Activated naive CD4-positive, alpha-beta T cell treated with Interleukin-2 at 50 U/mL for 16 hours (primary cell): ENCODE data around the gene SNX8.
"Not testable (repeated sequence)": the region's sequence is repeated elsewhere in the genome, so short reads cannot be mapped to it uniquely, and the experiment has no call there.

Experiments used
- DNase-seq: peaks from one replicate; pipeline ENCODE4 v3.0.0-alpha.2; 2020

The SNX8 gene

GRCh38 chr7:2289621-2290020 is 24.6 kb downstream of the SNX8 start:
- no peak for DNase-seq

- no peak for DNase-seq
Observed at GRCh38 chr7:2289111-2289586, 25.1 kb downstream of the SNX8 start.

DNA sequence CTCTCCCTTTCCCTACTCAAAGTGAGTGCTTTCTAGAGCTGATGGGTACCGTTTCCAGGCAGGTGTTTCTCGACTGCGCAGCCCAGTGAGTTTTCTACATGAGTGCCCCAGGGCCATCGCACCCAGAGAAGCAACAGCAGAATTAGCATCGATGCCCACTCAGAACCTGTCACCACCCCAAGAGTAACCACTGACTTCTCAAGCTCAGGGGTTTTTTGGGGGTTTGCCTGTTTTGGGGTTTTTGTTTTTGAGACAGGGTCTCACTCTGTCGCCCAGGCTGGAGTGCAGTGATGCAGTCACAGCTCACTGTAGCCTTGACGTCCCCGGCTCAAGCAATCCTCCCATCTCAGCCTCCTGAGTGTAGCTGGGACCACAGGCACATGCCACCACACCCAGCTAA is 25.7 kb downstream of the SNX8 start:
- no peak for DNase-seq

- no peak for DNase-seq
Observed at GRCh38 chr7:2287745-2288144, 26.5 kb downstream of the SNX8 start.

- no peak for DNase-seq
Observed at GRCh38 chr7:2283074-2283473, 31.2 kb downstream of the SNX8 start.

- DNase-seq: no peak
Observed at GRCh38 chr7:2282185-2282751, 32.0 kb downstream of the SNX8 start.

GRCh38 chr7:2281541-2281940 is 32.7 kb downstream of the SNX8 start:
- DNase-seq: no peak

DNA sequence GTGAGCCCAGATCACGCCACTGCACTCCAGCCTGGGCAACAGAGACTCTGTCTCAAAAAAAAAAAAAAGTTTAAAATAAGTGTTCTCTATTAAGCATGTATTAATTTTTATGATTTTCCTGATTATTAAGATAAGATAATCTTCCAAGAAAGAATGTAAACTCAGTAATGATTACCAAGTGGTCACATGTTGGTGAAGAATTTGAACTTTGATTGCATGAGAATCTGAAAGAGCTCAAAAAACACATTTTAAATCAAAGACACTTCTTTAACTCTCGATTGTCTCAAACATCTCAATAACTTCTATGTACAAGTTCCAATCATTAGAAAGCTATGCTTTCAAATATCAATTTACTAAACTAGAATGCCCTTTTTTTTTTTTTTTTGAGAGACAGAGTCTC is 33.8 kb downstream of the SNX8 start:
- DNase-seq: no peak

DNA sequence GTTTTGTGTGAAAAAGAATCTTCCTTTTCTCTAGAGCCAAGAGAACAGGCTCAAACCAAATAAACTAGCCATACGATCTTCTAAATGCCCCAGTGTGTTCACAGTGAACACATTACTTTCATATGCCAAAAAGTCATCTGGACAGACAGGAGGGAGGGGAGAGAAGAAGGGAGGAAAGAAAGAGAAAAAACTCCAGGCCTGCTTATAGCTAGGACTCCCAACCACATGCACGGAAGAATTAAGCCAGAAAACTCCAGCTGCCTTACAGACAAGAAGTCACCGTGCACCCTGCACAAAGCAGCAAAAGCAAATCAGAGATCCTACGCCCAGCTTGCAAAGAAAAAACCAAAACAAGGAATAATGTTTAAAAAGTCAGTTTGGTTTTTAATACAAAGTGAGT is 34.3 kb downstream of the SNX8 start:
- DNase-seq: no peak

DNA sequence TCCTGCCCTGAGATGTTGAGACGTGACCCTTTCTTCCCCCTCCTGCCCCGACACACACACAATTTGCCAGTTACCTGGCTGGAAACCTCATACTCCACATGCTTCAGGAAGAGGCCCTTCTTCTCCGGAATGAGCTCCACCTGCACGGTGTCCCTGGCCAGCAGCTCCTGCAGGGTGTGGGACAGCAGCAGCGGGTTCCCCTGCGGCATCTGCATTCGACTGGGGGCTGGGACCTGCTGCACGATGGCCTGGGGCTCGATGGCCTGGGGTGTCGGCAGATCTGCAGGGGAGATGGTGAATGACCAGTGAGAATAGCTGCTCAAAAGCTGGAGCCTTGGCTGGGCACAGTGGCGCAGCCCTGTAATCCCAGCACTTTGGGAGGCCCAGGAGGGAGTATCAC is 36.2 kb downstream of the SNX8 start:
- no peak for DNase-seq

- no peak for DNase-seq
Observed at GRCh38 chr7:2276107-2276506, 38.1 kb downstream of the SNX8 start.

DNA sequence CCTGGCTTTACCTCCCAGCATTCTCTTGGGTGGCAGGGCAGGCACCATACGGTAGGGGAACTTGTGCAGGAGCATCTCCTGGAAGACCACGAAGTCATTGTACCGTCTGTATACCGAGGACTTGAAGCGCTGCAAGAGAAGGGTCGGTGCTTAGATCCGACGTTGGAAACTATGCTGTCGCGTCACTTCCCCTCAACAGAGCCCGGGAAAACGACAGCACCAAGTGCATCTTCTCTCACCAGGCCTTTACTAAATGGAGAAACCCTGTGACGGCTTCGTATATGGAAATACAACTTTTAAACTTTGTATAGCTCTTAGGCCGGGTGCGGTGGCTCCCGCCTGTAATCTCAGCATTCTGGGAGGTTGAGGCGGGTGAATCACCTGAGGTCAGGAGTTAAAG is 39.1 kb downstream of the SNX8 start:
- DNase-seq: no peak

- DNase-seq: no peak
Observed at GRCh38 chr7:2274666-2275065, 39.6 kb downstream of the SNX8 start.

- no peak for DNase-seq
Observed at GRCh38 chr7:2273866-2274265, 40.4 kb downstream of the SNX8 start.

DNA sequence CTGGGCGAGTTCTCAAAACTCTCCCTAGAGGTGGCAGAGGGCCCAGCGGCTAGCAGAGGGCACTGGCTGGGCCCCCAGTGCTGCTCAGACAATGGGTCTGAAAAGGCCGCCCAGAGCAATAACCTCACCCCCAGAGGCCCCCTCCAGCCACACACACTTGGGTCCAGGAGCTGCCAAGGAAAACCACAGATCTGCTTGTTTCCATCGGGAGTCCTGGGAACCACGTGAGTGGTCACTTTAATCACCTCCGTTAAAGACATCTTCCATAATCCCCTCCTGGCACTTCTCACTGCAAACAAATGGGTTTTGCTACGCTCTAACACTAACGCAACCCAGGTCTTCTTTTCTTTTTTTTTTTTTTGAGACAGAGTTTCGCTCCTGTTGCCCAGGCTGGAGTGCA is 42.2 kb downstream of the SNX8 start:
- DNase-seq: no peak

DNA sequence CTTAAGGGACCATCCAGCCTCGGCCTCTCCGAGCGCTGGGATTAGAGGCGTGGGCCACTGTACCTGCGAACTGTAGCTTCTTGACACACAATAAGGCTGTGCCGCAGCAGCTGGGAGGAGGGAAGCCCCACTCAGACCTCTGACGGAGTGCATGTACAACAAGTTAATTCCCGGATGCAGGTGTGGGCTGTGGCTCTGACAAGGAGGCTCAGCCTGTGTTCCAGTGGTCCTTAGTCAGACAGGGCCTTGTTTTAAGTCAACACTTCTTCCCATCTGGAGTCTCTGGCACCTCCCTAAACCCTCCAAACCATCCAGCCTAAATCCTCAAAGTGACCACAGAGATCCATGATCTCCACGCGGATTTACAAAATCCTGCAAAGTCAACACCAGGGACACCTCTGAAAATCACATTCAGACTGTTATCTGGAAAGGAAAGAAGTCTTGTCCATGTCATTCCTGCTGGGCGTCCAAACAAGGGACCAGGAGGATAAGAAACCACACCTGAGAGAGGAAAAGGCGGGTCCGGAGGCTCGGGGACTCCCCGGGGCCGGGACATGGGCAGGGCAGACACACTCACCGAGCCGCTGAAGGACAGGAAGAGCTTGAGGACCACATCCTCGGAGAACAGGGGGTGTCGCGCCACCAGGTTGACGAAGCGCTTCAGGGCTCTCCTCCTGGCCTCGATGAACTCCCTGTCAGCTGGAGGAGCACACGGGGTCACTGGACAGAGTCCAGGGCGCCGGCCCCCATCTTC is 42.8 kb downstream of the SNX8 start:
- no peak for DNase-seq

GRCh38 chr7:2270495-2270894 is 43.7 kb downstream of the SNX8 start:
- DNase-seq: no peak

- no peak for DNase-seq
Observed at GRCh38 chr7:2269991-2270460, 44.2 kb downstream of the SNX8 start.

DNA sequence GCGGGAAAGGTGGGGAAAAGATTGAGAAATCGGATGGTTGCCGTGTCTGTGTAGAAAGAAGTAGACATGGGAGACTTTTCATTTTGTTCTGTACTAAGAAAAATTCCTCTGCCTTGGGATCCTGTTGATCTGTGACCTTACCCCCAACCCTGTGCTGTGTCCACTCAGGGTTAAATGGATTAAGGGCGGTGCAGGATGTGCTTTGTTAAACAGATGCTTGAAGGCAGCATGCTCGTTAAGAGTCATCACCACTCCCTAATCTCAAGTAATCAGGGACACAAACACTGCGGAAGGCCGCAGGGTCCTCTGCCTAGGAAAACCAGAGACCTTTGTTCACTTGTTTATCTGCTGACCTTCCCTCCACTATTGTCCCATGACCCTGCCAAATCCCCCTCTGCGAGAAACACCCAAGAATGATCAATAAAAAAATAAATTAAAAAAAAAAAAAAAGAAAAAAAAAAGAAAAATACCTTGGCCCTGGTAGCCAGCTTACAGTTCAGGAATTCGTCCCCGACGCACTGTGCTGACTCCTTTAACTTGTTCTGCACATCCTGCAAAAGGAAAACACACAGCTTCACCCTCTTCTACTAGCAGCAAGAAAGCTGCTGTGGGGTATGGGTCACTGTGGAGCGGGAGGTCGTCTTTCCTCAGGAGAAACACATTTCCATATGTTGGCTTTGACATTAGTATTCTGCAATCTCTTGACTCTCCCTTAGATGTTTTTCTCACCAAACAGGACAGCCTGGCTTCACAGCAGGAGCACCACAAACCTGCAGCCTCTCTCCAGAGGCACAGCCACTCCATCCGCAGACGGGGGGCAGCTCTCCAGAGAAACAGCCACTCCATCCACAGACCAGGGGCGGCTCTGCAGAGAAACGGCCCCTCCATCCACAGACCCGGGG is 44.9 kb downstream of the SNX8 start:
- DNase-seq: not testable (repeated sequence)

DNA sequence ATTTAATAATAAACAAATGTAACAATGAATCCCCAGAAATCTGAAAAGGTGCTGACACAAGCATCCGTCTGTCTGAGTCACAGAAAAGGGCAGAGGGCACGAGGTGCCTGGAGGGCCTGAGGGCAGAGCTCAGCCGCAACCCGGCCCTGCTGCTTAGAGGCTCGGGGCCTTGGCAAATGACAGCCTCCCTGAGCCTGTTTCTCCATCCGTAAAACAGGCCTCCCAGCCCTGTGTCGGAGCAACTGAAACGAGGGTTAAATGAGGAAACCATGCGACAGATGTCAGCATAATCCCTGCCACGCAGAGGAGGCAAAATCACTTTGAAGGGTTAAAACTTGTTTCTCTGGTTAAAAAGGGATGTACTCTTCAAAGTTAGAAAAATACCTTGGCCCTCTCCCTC is 47.3 kb downstream of the SNX8 start:
- no peak for DNase-seq

DNA sequence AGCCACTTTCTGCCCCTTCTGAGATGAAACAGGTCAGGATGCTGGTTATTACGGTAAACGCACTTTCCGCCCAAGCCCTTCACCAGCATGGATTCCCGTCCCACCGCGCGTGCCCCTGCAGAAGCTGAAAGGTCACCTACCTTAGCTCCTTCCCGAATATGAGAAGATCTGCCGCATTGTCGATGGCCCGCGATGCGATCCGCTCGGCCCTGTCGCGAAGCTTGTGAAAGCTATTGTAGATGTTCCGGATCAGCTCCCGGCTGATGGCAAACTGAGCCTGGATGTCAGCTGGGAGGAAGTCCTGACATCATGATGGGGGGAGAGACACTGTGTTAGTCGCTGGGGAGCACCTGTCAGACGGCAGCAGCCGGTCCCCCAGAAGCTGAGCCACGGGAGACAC is 50.1 kb downstream of the SNX8 start:
- DNase-seq: no peak

DNA sequence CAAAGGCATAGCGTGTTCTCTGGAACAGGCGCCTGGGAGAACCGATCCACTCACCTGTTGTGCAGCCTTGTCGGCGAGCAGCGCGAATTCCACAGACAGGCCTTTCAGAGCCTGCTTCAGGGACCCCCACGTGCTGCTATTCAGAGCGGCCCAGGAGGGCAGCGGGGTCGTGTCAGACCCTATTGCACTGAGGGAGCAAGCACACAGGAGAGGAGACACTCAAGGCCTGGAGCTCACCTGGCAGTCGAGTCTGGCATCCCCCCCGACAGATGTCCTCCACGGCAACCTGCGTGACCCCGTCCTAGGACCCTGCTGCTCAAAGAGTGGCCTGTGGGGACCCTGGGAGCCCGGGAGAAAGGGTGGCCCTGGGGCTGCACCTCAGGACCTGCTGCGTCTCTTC is 51.1 kb downstream of the SNX8 start:
- no peak for DNase-seq

DNA sequence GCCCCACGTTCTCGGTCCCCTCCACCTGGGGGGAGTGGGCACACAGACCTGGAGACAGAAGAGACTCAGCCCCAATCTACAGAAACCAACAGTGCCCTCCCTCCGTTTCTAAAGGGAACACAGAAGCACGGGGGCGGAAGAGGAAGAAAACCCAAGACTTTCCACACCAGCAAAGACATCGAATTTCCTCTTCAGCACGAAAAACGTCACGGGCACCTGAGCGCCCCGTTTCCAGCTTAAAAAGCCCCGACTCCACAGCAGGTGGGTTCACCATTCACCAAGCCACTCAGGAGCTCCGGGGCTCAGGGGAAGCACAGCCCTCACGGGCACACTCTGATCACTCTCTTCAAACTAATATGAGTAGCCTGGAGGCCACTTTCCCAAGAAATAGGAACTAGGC is 52.6 kb downstream of the SNX8 start:
- DNase-seq: no peak

DNA sequence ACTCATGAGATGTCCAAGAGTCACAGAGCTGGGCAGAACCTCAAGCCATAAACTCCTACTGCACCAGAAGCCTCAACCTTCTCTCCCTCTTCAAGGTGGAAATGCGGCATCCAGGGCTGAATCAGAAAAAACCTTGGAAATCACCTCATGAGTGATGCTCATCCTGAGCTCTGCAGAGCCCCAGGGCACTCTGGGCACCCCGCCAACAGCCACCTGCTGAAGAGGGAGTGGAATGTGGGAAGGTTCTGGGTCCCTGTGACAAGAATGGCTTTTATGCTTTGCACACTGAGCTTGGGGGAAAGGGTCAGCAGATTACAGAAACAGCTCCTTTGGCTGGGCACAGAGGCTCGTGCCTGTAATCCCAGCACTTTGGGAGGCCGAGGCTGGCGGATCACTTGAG is 53.4 kb downstream of the SNX8 start:
- no peak for DNase-seq
